Cardiac muscle cell (in vitro differentiated cells and primary cell): ENCODE results near the gene NTRK2. TPM values are rescaled to one million over a fixed set of nuclear protein-coding genes. Genes with fewer than 3 reads are reported as not detected.

Source experiments
- DNase-seq, 2 donors: peaks; one replicate each; pipeline versions ENCODE4 v3.0.0 to v3.0.0-alpha.2; 2010 to 2017; ENCODE audit warnings: low read depth in 1 of 2, low spot score in 1 of 2
- H3K27ac ChIP-seq: fragments of 200-600 bp; sonication (generic); 2 replicates; pipeline ENCODE4 v1.5.1; 2016
- H3K27me3 ChIP-seq: fragments of 200-600 bp; sonication (generic); 2 replicates; pipeline ENCODE4 v1.6.0; 2016; ENCODE audit warnings: control low read depth
- H3K36me3 ChIP-seq: fragments of 200-600 bp; sonication (generic); 2 replicates; pipeline ENCODE4 v1.5.1; 2016; ENCODE audit warnings: control low read depth
- H3K4me1 ChIP-seq: fragments of 200-600 bp; sonication (generic); 2 replicates; pipeline ENCODE4 v1.8.1; 2017; ENCODE audit warnings: low read depth, mild to moderate bottlenecking, mixed run types
- H3K4me3 ChIP-seq: fragments of 200-600 bp; sonication (generic); 2 replicates; pipeline ENCODE4 v1.5.1; 2016; ENCODE audit warnings: mild to moderate bottlenecking
- H3K9me3 ChIP-seq: fragments of 200-600 bp; sonication (generic); 2 replicates; pipeline ENCODE4 v1.5.1; 2017; ENCODE audit warnings: low read depth, mild to moderate bottlenecking, control low read depth
- polyA plus RNA-seq: library from polyadenylated mRNA; unstranded; fragments of >200 nt; fragmentation: Nextera tagmentation; extraction: Ambion mirVana; gene quantifications from 2 replicates; pipeline ENCODE4 v1.2.1, GENCODE V29; 2016
- total RNA-seq: library from RNA; depleted of rRNA; stranded (reverse); fragments of >200 nt; gene quantifications from 2 replicates; pipeline ENCODE4 v1.2.3, GENCODE V29; 2016
- TF ChIP-seq, protein P1 (sequence below): IDR thresholded peaks from 2 replicates; pipeline ENCODE4 v1.5.1; 2012; ENCODE audit warnings: low read depth, mild to moderate bottlenecking, low read length

The NTRK2 gene
- total and polyA plus RNA-seq, 2 experiments from 2014 or later, result 1.3 TPM

DNA sequence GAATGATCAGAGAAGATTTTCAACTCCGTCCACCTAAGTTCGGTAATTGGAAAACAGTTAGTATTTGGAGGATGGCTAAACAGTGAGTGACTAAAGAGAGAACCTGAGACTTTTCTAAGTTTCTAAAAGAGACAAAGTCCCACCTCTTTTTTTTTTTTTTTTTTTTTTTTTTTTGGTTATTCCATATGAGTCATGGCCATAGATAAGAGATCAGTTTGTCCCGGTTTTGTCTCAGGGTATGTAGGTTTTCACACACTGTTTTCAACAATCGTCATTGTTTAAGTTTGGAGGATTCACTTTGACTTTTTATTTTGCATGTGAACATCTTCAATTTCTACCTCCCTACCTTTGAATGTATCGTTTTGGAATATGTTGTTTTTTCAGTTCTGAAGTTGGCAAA, 85.9 kb downstream of the NTRK2 start:
- no peak overlapping the region for H3K27ac ChIP-seq
- TF ChIP-seq, protein P1, sequence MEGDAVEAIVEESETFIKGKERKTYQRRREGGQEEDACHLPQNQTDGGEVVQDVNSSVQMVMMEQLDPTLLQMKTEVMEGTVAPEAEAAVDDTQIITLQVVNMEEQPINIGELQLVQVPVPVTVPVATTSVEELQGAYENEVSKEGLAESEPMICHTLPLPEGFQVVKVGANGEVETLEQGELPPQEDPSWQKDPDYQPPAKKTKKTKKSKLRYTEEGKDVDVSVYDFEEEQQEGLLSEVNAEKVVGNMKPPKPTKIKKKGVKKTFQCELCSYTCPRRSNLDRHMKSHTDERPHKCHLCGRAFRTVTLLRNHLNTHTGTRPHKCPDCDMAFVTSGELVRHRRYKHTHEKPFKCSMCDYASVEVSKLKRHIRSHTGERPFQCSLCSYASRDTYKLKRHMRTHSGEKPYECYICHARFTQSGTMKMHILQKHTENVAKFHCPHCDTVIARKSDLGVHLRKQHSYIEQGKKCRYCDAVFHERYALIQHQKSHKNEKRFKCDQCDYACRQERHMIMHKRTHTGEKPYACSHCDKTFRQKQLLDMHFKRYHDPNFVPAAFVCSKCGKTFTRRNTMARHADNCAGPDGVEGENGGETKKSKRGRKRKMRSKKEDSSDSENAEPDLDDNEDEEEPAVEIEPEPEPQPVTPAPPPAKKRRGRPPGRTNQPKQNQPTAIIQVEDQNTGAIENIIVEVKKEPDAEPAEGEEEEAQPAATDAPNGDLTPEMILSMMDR, result no peak
- H3K4me1 ChIP-seq, result no peaks in the 10 kb centered on the region
- no peak overlapping the region for H3K4me3 ChIP-seq
- H3K27me3 ChIP-seq, result no peaks in the 10 kb centered on the region
- DNase-seq, result no peak
- H3K36me3 ChIP-seq, result no peaks in the 10 kb centered on the region
- H3K9me3 ChIP-seq, result no peaks in the 10 kb centered on the region

DNA sequence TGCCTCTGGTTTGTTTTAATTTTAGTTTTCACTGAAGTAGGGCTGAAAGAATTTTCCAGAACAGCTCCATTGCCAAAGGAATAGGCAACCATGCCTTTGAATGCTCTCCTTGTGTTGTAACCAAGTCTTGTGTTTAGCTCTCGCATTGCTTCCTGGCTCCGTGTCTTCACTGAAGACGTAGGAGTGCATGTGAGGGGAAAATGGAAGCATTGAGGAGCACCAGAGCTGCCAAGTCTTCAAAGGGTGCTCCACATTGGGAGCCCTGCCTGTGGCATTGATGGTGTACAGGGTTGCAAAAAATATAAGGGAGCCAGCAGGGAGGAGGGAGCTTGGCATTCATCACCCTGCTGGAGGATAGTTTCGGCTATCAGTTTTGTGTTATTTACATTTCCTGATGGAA, 86.6 kb downstream of the NTRK2 start:
- TF ChIP-seq, protein P1, result no peak
- Histone ChIP-seq H3K36me3 (no peaks in the 10 kb centered on the region), H3K4me1 (no peaks in the 10 kb centered on the region), H3K27ac (no peak overlapping the region), H3K27me3 (no peaks in the 10 kb centered on the region), H3K9me3 (no peaks in the 10 kb centered on the region), H3K4me3 (no peak overlapping the region)
- DNase-seq, result no peak

DNA sequence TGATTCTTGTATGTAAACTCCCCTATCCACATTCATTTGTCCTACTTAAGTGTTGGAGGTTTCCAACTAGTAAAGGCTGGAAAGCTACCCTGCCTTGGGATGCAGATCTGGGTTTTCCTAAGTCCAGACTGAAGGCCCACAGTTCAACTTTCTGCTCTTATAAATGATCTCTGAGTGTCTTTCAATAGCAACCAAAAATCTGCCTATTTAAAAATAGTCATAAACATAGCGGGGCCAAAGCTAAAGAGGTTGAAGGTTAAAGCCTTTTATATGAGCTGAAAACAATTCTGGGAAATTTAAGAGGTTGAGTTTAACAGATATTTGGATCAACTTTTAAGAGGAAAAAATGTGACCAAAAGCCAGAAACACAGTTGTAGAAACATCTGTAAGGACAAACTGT, 87.2 kb downstream of the NTRK2 start:
- no peaks in the 10 kb centered on the region for H3K4me1 ChIP-seq
- H3K4me3 ChIP-seq, result no peak overlapping the region
- TF ChIP-seq, protein P1, result no peak
- H3K9me3 ChIP-seq, result no peaks in the 10 kb centered on the region
- H3K36me3 ChIP-seq, result no peaks in the 10 kb centered on the region
- no peak overlapping the region for H3K27ac ChIP-seq
- no peaks in the 10 kb centered on the region for H3K27me3 ChIP-seq
- DNase-seq, result no peak

DNA sequence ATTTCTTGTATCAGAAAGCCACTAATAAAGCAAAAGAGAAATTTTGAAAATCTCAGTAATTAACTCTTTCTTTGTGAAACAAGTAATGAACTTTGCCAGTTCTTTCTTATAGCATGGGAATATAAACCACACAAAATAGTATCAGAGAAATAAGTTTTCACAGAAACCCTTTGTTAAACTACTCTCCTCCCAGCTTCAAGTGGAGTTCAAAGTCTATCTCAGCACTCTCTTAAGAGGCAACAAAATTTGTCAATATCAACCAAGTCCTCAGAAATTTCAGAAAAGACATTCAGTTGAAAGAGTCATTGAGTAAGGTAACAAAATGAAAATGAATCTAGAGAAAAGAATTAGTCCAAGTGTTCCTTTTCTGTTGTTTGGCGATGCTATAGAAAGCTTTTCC, 89.3 kb downstream of the NTRK2 start:
- no peaks in the 10 kb centered on the region for H3K36me3 ChIP-seq
- H3K4me1 ChIP-seq, result no peaks in the 10 kb centered on the region
- no peak for DNase-seq
- TF ChIP-seq, protein P1, result no peak
- no peak overlapping the region for H3K4me3 ChIP-seq
- H3K27ac ChIP-seq, result no peak overlapping the region
- no peaks in the 10 kb centered on the region for H3K27me3 ChIP-seq
- no peaks in the 10 kb centered on the region for H3K9me3 ChIP-seq

DNA sequence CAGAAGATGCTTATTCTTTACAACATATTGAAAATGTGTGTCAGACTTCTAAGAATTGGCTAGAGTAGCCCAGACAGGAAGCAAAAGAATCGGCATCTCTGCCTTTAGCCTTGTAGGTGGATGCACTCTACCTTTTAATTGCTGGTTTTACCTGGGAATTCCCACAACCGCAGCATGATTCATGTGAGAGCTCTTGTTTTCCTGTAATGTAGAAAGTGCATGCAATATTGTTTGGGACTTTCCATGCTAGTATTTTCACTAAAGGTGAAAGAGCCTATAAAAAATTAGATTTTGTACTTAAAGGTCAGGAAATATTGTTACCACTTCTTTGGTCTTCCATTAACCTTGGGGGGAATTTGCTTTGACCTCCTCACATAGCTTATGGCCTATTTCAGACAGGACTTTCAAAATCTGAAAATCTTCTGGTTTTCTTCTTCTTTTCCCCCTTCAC, 89.8 kb downstream of the NTRK2 start:
- no peak for DNase-seq
- Histone ChIP-seq H3K4me1 (no peaks in the 10 kb centered on the region), H3K4me3 (no peak overlapping the region), H3K9me3 (no peaks in the 10 kb centered on the region), H3K27me3 (no peaks in the 10 kb centered on the region), H3K36me3 (no peaks in the 10 kb centered on the region), H3K27ac (no peak overlapping the region)
- TF ChIP-seq, protein P1, result no peak

DNA sequence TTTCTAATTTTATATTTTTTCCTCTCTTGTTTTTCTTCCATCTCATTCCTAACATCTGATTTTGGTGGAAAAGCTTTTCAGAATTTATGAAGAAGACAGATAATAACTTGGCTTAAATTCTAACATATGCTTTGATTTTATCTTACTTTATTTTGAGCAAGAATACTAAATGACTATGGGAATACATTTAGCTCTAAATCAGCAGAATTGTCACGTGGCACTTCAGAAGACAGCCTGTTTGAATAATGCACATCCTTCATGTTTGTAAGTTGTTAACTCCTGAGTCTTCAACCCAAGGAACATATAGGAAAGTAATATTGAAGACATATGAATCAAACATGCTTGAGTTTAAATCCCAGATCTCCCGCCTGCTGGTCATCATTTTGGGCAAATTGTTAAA, 90.3 kb downstream of the NTRK2 start:
- H3K4me3 ChIP-seq, result no peak overlapping the region
- DNase-seq, result no peak
- TF ChIP-seq, protein P1, result no peak
- H3K4me1 ChIP-seq, result no peaks in the 10 kb centered on the region
- no peaks in the 10 kb centered on the region for H3K9me3 ChIP-seq
- H3K27me3 ChIP-seq, result no peaks in the 10 kb centered on the region
- no peaks in the 10 kb centered on the region for H3K36me3 ChIP-seq
- no peak overlapping the region for H3K27ac ChIP-seq
